Measurements from ENCODE around the gene GSG1. TPM values are rescaled to one million over a fixed set of nuclear protein-coding genes. Genes with fewer than 3 reads are reported as not detected.

Gene GSG1
- total RNA-seq, 6 experiments from 2014 or later, result 0.48 to 1.0 (median 0.75) TPM

DNA sequence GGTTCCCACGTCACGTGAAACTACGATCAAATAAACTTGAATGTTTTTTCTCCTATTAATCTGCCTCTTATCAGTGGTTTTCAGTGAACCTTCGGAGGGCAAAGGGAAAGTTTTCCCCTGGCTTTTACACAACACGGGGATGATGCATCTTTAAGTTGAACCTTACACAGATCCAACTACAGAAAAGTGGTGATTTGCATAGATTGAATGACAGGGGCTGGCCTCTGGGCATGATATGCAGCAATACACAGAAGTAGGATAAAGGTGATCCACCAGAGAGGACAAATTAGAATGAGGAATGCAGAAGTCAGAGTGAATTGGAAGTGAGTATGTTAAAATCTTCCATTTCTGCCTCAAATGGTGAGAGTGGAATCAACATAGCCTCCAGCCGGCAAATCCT is 11.6 kb downstream of the GSG1 start:
- TF ChIP-seq, protein P1, sequence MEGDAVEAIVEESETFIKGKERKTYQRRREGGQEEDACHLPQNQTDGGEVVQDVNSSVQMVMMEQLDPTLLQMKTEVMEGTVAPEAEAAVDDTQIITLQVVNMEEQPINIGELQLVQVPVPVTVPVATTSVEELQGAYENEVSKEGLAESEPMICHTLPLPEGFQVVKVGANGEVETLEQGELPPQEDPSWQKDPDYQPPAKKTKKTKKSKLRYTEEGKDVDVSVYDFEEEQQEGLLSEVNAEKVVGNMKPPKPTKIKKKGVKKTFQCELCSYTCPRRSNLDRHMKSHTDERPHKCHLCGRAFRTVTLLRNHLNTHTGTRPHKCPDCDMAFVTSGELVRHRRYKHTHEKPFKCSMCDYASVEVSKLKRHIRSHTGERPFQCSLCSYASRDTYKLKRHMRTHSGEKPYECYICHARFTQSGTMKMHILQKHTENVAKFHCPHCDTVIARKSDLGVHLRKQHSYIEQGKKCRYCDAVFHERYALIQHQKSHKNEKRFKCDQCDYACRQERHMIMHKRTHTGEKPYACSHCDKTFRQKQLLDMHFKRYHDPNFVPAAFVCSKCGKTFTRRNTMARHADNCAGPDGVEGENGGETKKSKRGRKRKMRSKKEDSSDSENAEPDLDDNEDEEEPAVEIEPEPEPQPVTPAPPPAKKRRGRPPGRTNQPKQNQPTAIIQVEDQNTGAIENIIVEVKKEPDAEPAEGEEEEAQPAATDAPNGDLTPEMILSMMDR (IDR thresholded peaks at IDR 0.05), result no peak
- DNase-seq, result no peak
- Mint-ChIP-seq H3K4me1 (ENCODE audit: low read depth) (peaks cover 51% of the 10 kb centered on the region), H3K27me3 (ENCODE audit: insufficient read depth) (peaks cover 2% of the 10 kb centered on the region), H3K27ac (peak overlapping the region; percentile 40), H3K4me3 (no peak overlapping the region), H3K36me3 (ENCODE audit: low read depth) (no peaks in the 10 kb centered on the region), H3K9me3 (no peaks in the 10 kb centered on the region)

DNA sequence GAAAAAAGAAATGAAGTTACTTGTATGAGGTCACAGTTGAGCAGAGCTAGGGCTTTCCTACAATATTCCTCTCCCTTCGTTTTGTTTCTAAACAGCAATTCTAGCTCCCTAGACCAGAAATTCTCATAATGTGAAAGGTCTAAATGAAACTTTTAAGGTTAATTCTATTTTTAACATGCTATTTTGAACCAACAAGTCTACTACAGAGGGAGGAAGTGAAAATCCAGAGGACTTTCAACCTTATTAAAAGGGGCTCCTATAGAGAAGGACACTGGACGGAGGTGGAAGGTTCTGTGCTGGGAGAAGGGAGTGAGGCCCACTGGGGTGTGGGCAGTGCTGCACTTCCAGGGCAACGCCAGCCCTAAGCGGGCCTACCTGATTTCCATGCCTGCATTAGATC is 13.4 kb downstream of the GSG1 start:
- H3K36me3 Mint-ChIP-seq (ENCODE audit: low read depth), result peaks cover 7% of the 10 kb centered on the region
- no peaks in the 10 kb centered on the region for H3K9me3 Mint-ChIP-seq
- no peak overlapping the region for H3K4me3 Mint-ChIP-seq
- peaks cover 33% of the 10 kb centered on the region for H3K4me1 Mint-ChIP-seq (ENCODE audit: low read depth)
- DNase-seq, result no peak
- peaks cover 2% of the 10 kb centered on the region for H3K27me3 Mint-ChIP-seq (ENCODE audit: insufficient read depth)
- TF ChIP-seq, protein P1 (IDR thresholded peaks at IDR 0.05), result no peak
- no peak overlapping the region for H3K27ac Mint-ChIP-seq

DNA sequence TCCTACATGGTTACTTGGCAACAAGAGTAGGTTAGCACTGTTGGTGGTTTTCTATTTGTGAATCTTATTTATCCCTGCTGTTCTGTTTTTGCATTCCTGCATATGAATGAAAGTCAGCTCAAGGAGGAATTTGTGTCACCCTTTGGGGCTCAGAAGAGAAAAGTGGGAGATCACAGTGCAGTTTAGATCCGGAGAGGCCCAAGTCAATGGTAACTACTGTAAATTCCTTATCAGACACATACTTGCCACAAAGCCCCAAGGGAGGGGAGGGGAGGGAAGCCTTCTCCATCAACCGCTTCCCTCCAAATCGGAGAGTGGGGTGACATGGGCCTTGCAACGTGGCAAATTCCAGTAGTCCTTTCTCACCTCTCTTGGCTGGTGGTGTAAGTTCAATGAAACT is 15.0 kb downstream of the GSG1 start:
- H3K9me3 Mint-ChIP-seq, result no peaks in the 10 kb centered on the region
- H3K4me3 Mint-ChIP-seq, result no peak overlapping the region
- peaks cover 16% of the 10 kb centered on the region for H3K36me3 Mint-ChIP-seq (ENCODE audit: low read depth)
- no peak overlapping the region for H3K27ac Mint-ChIP-seq
- DNase-seq, result no peak
- peaks cover 2% of the 10 kb centered on the region for H3K27me3 Mint-ChIP-seq (ENCODE audit: insufficient read depth)
- peaks cover 17% of the 10 kb centered on the region for H3K4me1 Mint-ChIP-seq (ENCODE audit: low read depth)
- TF ChIP-seq, protein P1 (IDR thresholded peaks at IDR 0.05), result no peak

DNA sequence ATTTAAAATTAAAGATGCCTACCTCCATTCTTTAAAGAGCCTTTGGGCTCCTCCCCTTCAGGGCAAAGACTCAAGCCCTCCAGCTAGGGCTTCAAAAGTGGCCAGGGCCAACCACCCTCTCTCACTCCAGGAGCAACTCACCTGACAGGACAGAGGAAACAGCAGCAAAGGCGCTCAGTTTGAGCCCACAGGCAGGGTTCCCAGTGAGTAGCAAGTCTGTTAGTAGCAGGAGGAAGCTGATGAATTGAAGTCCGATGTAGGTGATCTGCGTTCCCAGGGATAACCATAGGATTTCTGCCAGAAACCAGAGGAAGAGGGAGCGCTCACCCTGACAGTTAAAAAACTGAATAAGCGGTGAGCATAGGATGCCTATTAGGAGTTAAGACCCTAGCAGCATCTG is 15.7 kb downstream of the GSG1 start:
- no peak overlapping the region for H3K27ac Mint-ChIP-seq
- peaks cover 12% of the 10 kb centered on the region for H3K4me1 Mint-ChIP-seq (ENCODE audit: low read depth)
- no peak for DNase-seq
- no peaks in the 10 kb centered on the region for H3K9me3 Mint-ChIP-seq
- peaks cover 16% of the 10 kb centered on the region for H3K36me3 Mint-ChIP-seq (ENCODE audit: low read depth)
- H3K27me3 Mint-ChIP-seq (ENCODE audit: insufficient read depth), result peaks cover 2% of the 10 kb centered on the region
- TF ChIP-seq, protein P1 (IDR thresholded peaks at IDR 0.05), result no peak
- no peak overlapping the region for H3K4me3 Mint-ChIP-seq

DNA sequence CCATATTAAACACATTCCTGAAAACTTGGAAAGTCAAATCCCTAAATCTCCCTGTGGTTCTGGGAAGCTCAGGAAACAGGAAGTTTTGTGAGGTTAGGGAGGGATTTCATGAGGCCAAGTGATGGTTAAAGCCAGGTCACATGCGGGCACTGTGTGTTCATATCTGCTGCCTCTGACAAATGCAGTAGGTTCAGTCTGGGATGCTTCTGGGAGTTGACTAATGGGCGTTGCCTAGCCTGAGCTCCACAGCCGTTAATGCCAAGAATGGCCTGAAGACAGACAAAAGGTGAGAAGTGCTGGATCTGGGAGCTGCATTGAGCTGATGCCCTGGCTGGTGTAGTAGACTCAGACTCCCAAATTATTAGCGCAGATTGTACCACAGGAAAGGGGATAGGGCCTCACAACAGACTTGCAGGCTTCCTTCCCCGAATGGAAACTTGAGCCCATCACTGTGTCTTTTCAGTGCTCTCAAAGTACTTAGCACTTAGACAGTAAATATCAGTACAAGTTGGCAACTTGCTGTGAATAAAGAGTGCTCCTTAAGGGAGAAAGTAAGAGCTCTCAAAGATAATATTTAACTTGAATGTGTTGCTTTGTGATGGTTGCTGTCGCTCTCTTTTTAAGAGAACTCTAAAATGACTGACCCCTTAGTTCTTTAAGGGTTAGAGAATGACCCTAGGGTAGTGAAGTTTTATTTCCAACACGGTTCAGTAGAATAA is 17.3 kb downstream of the GSG1 start:
- H3K9me3 Mint-ChIP-seq, result no peaks in the 10 kb centered on the region
- no peak for DNase-seq
- peaks cover 16% of the 10 kb centered on the region for H3K36me3 Mint-ChIP-seq (ENCODE audit: low read depth)
- no peak overlapping the region for H3K27ac Mint-ChIP-seq
- H3K4me1 Mint-ChIP-seq (ENCODE audit: low read depth), result no peaks in the 10 kb centered on the region
- H3K27me3 Mint-ChIP-seq (ENCODE audit: insufficient read depth), result peaks cover 2% of the 10 kb centered on the region
- TF ChIP-seq, protein P1 (IDR thresholded peaks at IDR 0.05), result no peak
- H3K4me3 Mint-ChIP-seq, result no peak overlapping the region

Data from HFFc6 (cell line).